Stimulated activated CD4-positive, alpha-beta T cell treated with anti-CD3 and anti-CD28 coated beads, Interleukin-4, amount 100 ng/mL, for 1 hour (primary cell): ENCODE measurements around the gene MYL7.

Source experiments
- DNase-seq: peaks from one replicate; pipeline ENCODE4 v3.0.0-alpha.2; 2020

The MYL7 gene

GRCh38 chr7:44149571-44150465 is 8.7 kb upstream of the MYL7 start:
- DNase-seq = no peak

GRCh38 chr7:44148961-44149536 is 7.9 kb upstream of the MYL7 start:
- no peak for DNase-seq

- no peak for DNase-seq
Measured at GRCh38 chr7:44148166-44148565, 7.0 kb upstream of the MYL7 start.

GRCh38 chr7:44147026-44147991 is 6.2 kb upstream of the MYL7 start:
- no peak for DNase-seq

GRCh38 chr7:44145969-44146911 is 5.1 kb upstream of the MYL7 start:
- peak; percentile 69 for DNase-seq

GRCh38 chr7:44145479-44145968 is 4.4 kb upstream of the MYL7 start:
- DNase-seq = peak; percentile 68

- DNase-seq = no peak
Measured at GRCh38 chr7:44144968-44145478, 3.9 kb upstream of the MYL7 start.

- no peak for DNase-seq
Measured at GRCh38 chr7:44144426-44144967, 3.4 kb upstream of the MYL7 start.

GRCh38 chr7:44143646-44144250 is 2.6 kb upstream of the MYL7 start:
- DNase-seq = no peak

- no peak for DNase-seq
Measured at GRCh38 chr7:44142028-44142427, 896 bp upstream of the MYL7 start.

- DNase-seq = no peak
Measured at GRCh38 chr7:44140341-44140740, 791 bp downstream of the MYL7 start.

GRCh38 chr7:44139311-44140010 is 1.7 kb downstream of the MYL7 start:
- DNase-seq = no peak

GRCh38 chr7:44138698-44139097 is 2.4 kb downstream of the MYL7 start:
- no peak for DNase-seq

- DNase-seq = no peak
Measured at GRCh38 chr7:44136731-44137130, 4.4 kb downstream of the MYL7 start.

- DNase-seq = no peak
Measured at GRCh38 chr7:44134943-44135628, 6.0 kb downstream of the MYL7 start.

GRCh38 chr7:44133295-44133694 is 7.8 kb downstream of the MYL7 start:
- DNase-seq = no peak

GRCh38 chr7:44132039-44132438 is 9.1 kb downstream of the MYL7 start:
- no peak for DNase-seq

GRCh38 chr7:44131173-44132029 is 9.7 kb downstream of the MYL7 start:
- no peak for DNase-seq
